Muscle of back (tissue), 11 donors: Measurements from ENCODE around the gene CSTA. TPM values are rescaled to one million over a fixed set of nuclear protein-coding genes. Genes with fewer than 3 reads are reported as not detected.
"Not testable (repeated sequence)": the region's sequence is repeated elsewhere in the genome, so short reads cannot be mapped to it uniquely, and the experiment has no call there.

Source experiments
- DNase-seq, 3 donors: peaks; one replicate each; pipeline versions ENCODE4 v3.0.0 to v3.0.0-alpha.2; 2013
- polyA plus RNA-seq, 10 donors: library from polyadenylated mRNA; unstranded; fragments of 120-200 nt; gene quantifications; one replicate each; pipeline ENCODE4 v1.2.1, GENCODE V29; 2013; ENCODE audit not compliant: insufficient read length in 10 of 10

The CSTA gene
- polyA plus RNA-seq, 10 donors, result 0.31 to 4.1 (median 0.73) TPM

- DNase-seq, result no peak
Measured at GRCh38 chr3:122318620-122319019, 6.4 kb upstream of the CSTA start.

- DNase-seq, result no peak
Measured at GRCh38 chr3:122322095-122323075, 2.7 kb upstream of the CSTA start.

- no peak for DNase-seq
Measured at GRCh38 chr3:122325769-122326168, 721 bp downstream of the CSTA start.

GRCh38 chr3:122331886-122332285, 6.8 kb downstream of the CSTA start:
- no peak for DNase-seq

- no peak for DNase-seq
Measured at GRCh38 chr3:122332551-122332950, 7.5 kb downstream of the CSTA start.

- DNase-seq, result no peak
Measured at GRCh38 chr3:122342803-122343202, 17.8 kb downstream of the CSTA start.

- no peak for DNase-seq
Measured at GRCh38 chr3:122343654-122344053, 18.6 kb downstream of the CSTA start.

- DNase-seq, result no peak
Measured at GRCh38 chr3:122349171-122349570, 24.1 kb downstream of the CSTA start.

GRCh38 chr3:122350814-122351418, 25.9 kb downstream of the CSTA start:
- no peak for DNase-seq

- DNase-seq, result no peak
Measured at GRCh38 chr3:122351612-122352011, 26.6 kb downstream of the CSTA start.

GRCh38 chr3:122353215-122353614, 28.2 kb downstream of the CSTA start:
- peak; percentile 17 to 20 (median 18) for DNase-seq

GRCh38 chr3:122353893-122354401, 28.9 kb downstream of the CSTA start:
- DNase-seq, result peak in 2 of 3 donors; percentile 3 to 7

GRCh38 chr3:122355612-122356011, 30.6 kb downstream of the CSTA start:
- DNase-seq, result no peak

- DNase-seq, result peak in 2 of 3 donors; percentile 5 to 7
Measured at GRCh38 chr3:122356402-122356801, 31.4 kb downstream of the CSTA start.

GRCh38 chr3:122357828-122358702, 33.0 kb downstream of the CSTA start:
- no peak for DNase-seq

GRCh38 chr3:122358703-122359032, 33.6 kb downstream of the CSTA start:
- DNase-seq, result no peak

- no peak for DNase-seq
Measured at GRCh38 chr3:122362026-122362425, 37.0 kb downstream of the CSTA start.

- no peak for DNase-seq
Measured at GRCh38 chr3:122364490-122364889, 39.4 kb downstream of the CSTA start.

GRCh38 chr3:122365073-122365472, 40.0 kb downstream of the CSTA start:
- DNase-seq, result no peak

GRCh38 chr3:122365582-122366378, 40.7 kb downstream of the CSTA start:
- not testable (repeated sequence) for DNase-seq

- DNase-seq, result no peak
Measured at GRCh38 chr3:122366379-122366749, 41.3 kb downstream of the CSTA start.
